Activated B cell treated with CpG ODN at 0.5 μM for 24 hours (primary cell): Measurements from ENCODE around the gene CDK15. TPM values are rescaled to one million over a fixed set of nuclear protein-coding genes. Genes with fewer than 3 reads are reported as not detected.
"Not testable (repeated sequence)": the region's sequence is repeated elsewhere in the genome, so short reads cannot be mapped to it uniquely, and the experiment has no call there.

ENCODE experiments used
- ATAC-seq: fragments of 200-7000 bp; cut with Tn5 transposase; one replicate; pipeline ENCODE4 v1.10.0; 2021; ENCODE audit warnings: low read depth, mild to moderate bottlenecking, moderate library complexity
- CTCF ChIA-PET: fragments of 350-600 bp; sonication (Branson Sonifier 250); formaldehyde crosslinking; loops from one replicate; lab custom pipeline; 2021; ENCODE audit warnings: antibody characterized with exemption; lab: Charles Lee
- POLR2A ChIA-PET: fragments of 350-600 bp; sonication (Branson Sonifier 250); formaldehyde crosslinking; loops from one replicate; lab custom pipeline; 2021; ENCODE audit warnings: antibody characterized with exemption; lab: Charles Lee
- DNase-seq: peaks from one replicate; pipeline ENCODE4 v3.0.0; 2022
- H3K27ac Mint-ChIP-seq: one replicate; pipeline ENCODE4 v1.8.0; 2020; ENCODE audit warnings: mixed read lengths
- H3K27me3 Mint-ChIP-seq: one replicate; pipeline ENCODE4 v1.8.0; 2021; ENCODE audit warnings: mixed read lengths
- H3K36me3 Mint-ChIP-seq: one replicate; pipeline ENCODE4 v1.8.0; 2021; ENCODE audit warnings: low read depth, mixed read lengths
- H3K4me1 Mint-ChIP-seq: one replicate; pipeline ENCODE4 v1.8.0; 2021; ENCODE audit warnings: mixed read lengths
- H3K4me3 Mint-ChIP-seq: one replicate; pipeline ENCODE4 v1.8.0; 2020; ENCODE audit warnings: mild to moderate bottlenecking, mixed read lengths
- H3K9me3 Mint-ChIP-seq: one replicate; pipeline ENCODE4 v1.8.0; 2020; ENCODE audit warnings: mixed read lengths
- CTCF ChIP-seq: fragments of 200-600 bp; IDR thresholded peaks from one replicate; pipeline ENCODE4 v1.8.0; 2022; ENCODE audit warnings: antibody characterized with exemption, mild to moderate bottlenecking
- intact Hi-C: fragments of 100-400 bp; cut with micrococcal nuclease; formaldehyde crosslinking; loops from one replicate; pipeline ENCODE4 v1.15.1; 2024
- total RNA-seq: library from RNA; stranded (reverse); gene quantifications from 2 replicates; pipeline ENCODE4 v1.2.3, GENCODE V29; 2022

Gene CDK15
- total RNA-seq, 1 donor from 2014 or later: not detected

GRCh38 chr2:201798252-201798913 is 8.0 kb upstream of the CDK15 start:
- no peak overlapping the region for H3K4me3 Mint-ChIP-seq
- CTCF ChIA-PET: no interaction called here
- ATAC-seq: no peak
- POLR2A ChIA-PET: no interaction called here
- H3K9me3 Mint-ChIP-seq: no peaks in the 10 kb centered on the region
- no peak for DNase-seq
- no peak overlapping the region for H3K27ac Mint-ChIP-seq
- intact Hi-C loops: no loop called here
- TF ChIP-seq CTCF: no peak
- H3K36me3 Mint-ChIP-seq: no peaks in the 10 kb centered on the region
- H3K4me1 Mint-ChIP-seq: no peaks in the 10 kb centered on the region
- H3K27me3 Mint-ChIP-seq: peaks cover 10% of the 10 kb centered on the region

GRCh38 chr2:201798914-201799285 is 7.4 kb upstream of the CDK15 start:
- H3K27me3 Mint-ChIP-seq: peaks cover 10% of the 10 kb centered on the region
- CTCF ChIA-PET, H3K27ac Mint-ChIP-seq, H3K4me1 Mint-ChIP-seq, intact Hi-C loops, DNase-seq, POLR2A ChIA-PET, H3K9me3 Mint-ChIP-seq, H3K4me3 Mint-ChIP-seq, ATAC-seq, H3K36me3 Mint-ChIP-seq: not testable (repeated sequence)

- Mint-ChIP-seq H3K36me3 (no peaks in the 10 kb centered on the region), H3K9me3 (no peaks in the 10 kb centered on the region), H3K4me3 (no peak overlapping the region), H3K4me1 (no peaks in the 10 kb centered on the region), H3K27ac (no peak overlapping the region), H3K27me3 (peaks cover 13% of the 10 kb centered on the region)
- intact Hi-C loops: no loop called here
- no peak for TF ChIP-seq CTCF
- ATAC-seq: no peak
- DNase-seq: no peak
- ChIA-PET CTCF (no interaction called here), POLR2A (no interaction called here)
Measured at GRCh38 chr2:201807452-201807999, 1.2 kb downstream of the CDK15 start.

- intact Hi-C loops: loop anchor here (2.0 kb wide), 1 partner anchor 19 kb away; no protein-coding TSS in a partner anchor
- H3K9me3 Mint-ChIP-seq: no peaks in the 10 kb centered on the region
- no peaks in the 10 kb centered on the region for H3K4me1 Mint-ChIP-seq
- H3K4me3 Mint-ChIP-seq: no peak overlapping the region
- ChIA-PET POLR2A (no interaction called here), CTCF (no interaction called here)
- TF ChIP-seq CTCF: no peak
- H3K27ac Mint-ChIP-seq: no peak overlapping the region
- H3K36me3 Mint-ChIP-seq: no peaks in the 10 kb centered on the region
- H3K27me3 Mint-ChIP-seq: peaks cover 15% of the 10 kb centered on the region
- DNase-seq (no peak), ATAC-seq (no peak)
Measured at GRCh38 chr2:201808027-201808426, 1.7 kb downstream of the CDK15 start.

GRCh38 chr2:201809633-201810032 is 3.3 kb downstream of the CDK15 start:
- ATAC-seq (no peak), DNase-seq (no peak)
- POLR2A ChIA-PET: no interaction called here
- TF ChIP-seq CTCF: no peak
- Mint-ChIP-seq H3K27ac (no peak overlapping the region), H3K36me3 (no peaks in the 10 kb centered on the region), H3K4me3 (no peak overlapping the region), H3K27me3 (peaks cover 20% of the 10 kb centered on the region), H3K9me3 (no peaks in the 10 kb centered on the region), H3K4me1 (no peaks in the 10 kb centered on the region)
- CTCF ChIA-PET: no interaction called here
- intact Hi-C loops: loop anchor here (2.0 kb wide), 1 partner anchor 21 kb away; no protein-coding TSS in a partner anchor

- H3K4me1 Mint-ChIP-seq, DNase-seq, CTCF ChIA-PET, intact Hi-C loops, POLR2A ChIA-PET, H3K9me3 Mint-ChIP-seq, H3K36me3 Mint-ChIP-seq, ATAC-seq, H3K4me3 Mint-ChIP-seq, H3K27ac Mint-ChIP-seq: not testable (repeated sequence)
- peaks cover 20% of the 10 kb centered on the region for H3K27me3 Mint-ChIP-seq
Measured at GRCh38 chr2:201810604-201811003, 4.3 kb downstream of the CDK15 start.
